Aortic smooth muscle cell (primary cell): Measurements from ENCODE around the gene SLC17A1. TPM values are rescaled to one million over a fixed set of nuclear protein-coding genes. Genes with fewer than 3 reads are reported as not detected.

Experiments used
- total RNA-seq: library from RNA; depleted of rRNA; stranded (reverse); fragments of >200 nt; gene quantifications from 2 replicates; pipeline ENCODE4 v1.2.3, GENCODE V29; 2014

Gene SLC17A1, protein sequence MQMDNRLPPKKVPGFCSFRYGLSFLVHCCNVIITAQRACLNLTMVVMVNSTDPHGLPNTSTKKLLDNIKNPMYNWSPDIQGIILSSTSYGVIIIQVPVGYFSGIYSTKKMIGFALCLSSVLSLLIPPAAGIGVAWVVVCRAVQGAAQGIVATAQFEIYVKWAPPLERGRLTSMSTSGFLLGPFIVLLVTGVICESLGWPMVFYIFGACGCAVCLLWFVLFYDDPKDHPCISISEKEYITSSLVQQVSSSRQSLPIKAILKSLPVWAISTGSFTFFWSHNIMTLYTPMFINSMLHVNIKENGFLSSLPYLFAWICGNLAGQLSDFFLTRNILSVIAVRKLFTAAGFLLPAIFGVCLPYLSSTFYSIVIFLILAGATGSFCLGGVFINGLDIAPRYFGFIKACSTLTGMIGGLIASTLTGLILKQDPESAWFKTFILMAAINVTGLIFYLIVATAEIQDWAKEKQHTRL
- not detected in 2 replicates for total RNA-seq

DNA sequence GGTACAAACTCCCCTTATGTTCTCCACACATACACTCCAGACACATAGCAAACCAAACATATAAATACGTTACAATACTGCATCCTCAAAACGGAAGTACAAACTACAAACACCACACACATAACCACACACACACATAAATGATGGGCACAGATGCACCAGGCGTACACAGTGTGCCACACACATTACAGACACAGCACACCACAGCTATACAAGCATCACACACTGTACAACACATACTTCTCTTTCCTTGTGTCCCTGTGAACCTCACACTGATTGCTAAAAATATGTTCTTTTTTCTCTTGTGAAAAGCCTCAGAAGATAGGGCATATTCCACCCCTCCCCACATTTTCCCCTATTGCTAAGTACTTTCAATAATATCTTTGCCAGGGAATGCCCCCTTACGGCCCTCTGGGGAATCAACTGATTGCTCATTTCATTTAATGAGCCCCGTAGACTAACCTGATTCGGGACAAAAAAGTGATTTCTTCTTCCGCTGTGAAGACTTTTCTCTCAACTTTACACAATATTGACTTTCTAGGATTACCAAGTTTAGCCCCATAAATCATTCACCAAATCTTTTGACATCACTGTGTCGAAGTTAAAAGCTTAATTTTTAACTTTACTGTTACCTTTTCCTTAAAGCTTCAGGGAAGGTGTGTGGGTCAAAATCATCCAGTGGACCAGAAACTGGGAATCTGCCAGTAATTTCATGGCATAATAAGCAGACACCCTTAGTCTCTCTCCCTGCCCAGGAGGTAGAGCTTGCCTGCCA, at the start of gene SLC17A1:
Gene SLC17A1, minus strand, starts transcription at position 521 of the 775 bp plus-strand sequence. CDS start 1,495 bp downstream, outside the sequence.

GRCh38 chr6:25874118-25874517, 42.3 kb upstream of the SLC17A1 start, which contains the start of gene SLC17A3:
Gene SLC17A3, minus strand, starts transcription at chr6:25874243. Its CDS starts 5,856 bp downstream, at chr6:25868387.

DNA sequence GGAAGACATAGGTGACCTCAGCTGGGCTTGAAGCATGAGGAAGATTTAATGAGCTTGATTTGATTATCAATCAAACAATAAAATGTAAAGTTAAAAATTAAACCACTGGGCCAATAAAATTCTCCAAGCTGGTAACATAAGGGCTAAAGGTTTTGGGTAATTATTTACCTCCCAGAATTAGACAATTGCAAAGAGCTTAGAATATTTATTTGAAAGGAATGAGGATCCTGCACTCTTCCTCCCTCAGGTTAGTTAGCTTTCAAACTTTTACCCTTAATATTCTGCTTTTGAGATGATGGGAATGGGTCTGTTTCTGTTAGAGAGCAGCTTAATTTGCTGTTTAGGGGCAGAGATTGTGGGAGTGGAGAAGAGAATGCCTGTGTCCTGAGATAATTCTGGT, 77.3 kb downstream of the SLC17A1 start, which contains the start of gene SLC17A4:
Gene SLC17A4, plus strand, starts transcription at position 208 of the 400 bp plus-strand sequence. CDS start 7,221 bp downstream, outside the sequence.

Other genes starting within 250 kb of the SLC17A1 start
- gene SCGN, start 179.8 kb downstream of the SLC17A1 start, total RNA-seq = not detected in 2 replicates
- gene SLC17A4, start 77.3 kb downstream of the SLC17A1 start, total RNA-seq = not detected in 2 replicates
- gene SLC17A3, start 42.2 kb upstream of the SLC17A1 start, total RNA-seq = not detected in 2 replicates
- gene SLC17A2, start 98.6 kb upstream of the SLC17A1 start, total RNA-seq = not detected in 2 replicates
- 10.2 and 13.6 TPM in 2 replicates for gene TRIM38, start 130.8 kb upstream of the SLC17A1 start, total RNA-seq